ENCODE results near the gene SMARCD3.

GRCh38 chr7:151296202-151296992, 47.9 kb upstream of the SMARCD3 start:
- no peak for TF ChIP-seq CTCF (IDR thresholded peaks at IDR 0.05)
- no peak for TF ChIP-seq POLR2A (IDR thresholded peaks at IDR 0.05)

Measured in thyroid gland (tissue), 4 donors.